NT2/D1 (cell line): ENCODE measurements around the gene CTDP1.

Experiments used
- DNase-seq: peaks from one replicate; pipeline ENCODE4 v3.0.0-alpha.2; 2011; ENCODE audit warnings: low read depth, low spot score
- H3K27me3 ChIP-seq: 2 replicates; pipeline ENCODE4 v1.6.0; 2011; ENCODE audit warnings: mild to moderate bottlenecking; ENCODE audit not compliant: insufficient read length, insufficient read depth
- H3K36me3 ChIP-seq: 2 replicates; pipeline ENCODE4 v1.6.1; 2011; ENCODE audit warnings: mild to moderate bottlenecking, low read length, mixed read lengths; ENCODE audit not compliant: insufficient read depth, insufficient read length
- H3K4me1 ChIP-seq: 2 replicates; pipeline ENCODE4 v1.5.1; 2011; ENCODE audit not compliant: insufficient read depth, insufficient read length
- H3K4me3 ChIP-seq: 2 replicates; pipeline ENCODE4 v1.5.1; 2011; ENCODE audit warnings: low read depth; ENCODE audit not compliant: insufficient read length
- H3K9ac ChIP-seq: 2 replicates; pipeline ENCODE4 v1.6.0; 2011; ENCODE audit warnings: low read depth; ENCODE audit not compliant: insufficient read length
- H3K9me3 ChIP-seq: 2 replicates; pipeline ENCODE4 v1.5.1; 2011; ENCODE audit warnings: mild to moderate bottlenecking, low read length; ENCODE audit not compliant: insufficient read depth
- SUZ12 ChIP-seq: IDR thresholded peaks from 2 replicates; pipeline ENCODE4 v1.6.1; 2011; ENCODE audit not compliant: insufficient read length, insufficient read depth; ENCODE audit errors: extremely low read depth
- YY1 ChIP-seq: IDR thresholded peaks from 2 replicates; pipeline ENCODE4 v1.6.1; 2011; ENCODE audit not compliant: insufficient read length, insufficient read depth
- ZNF274 ChIP-seq: IDR thresholded peaks from 2 replicates; pipeline ENCODE4 v1.6.1; 2011; ENCODE audit warnings: mild to moderate bottlenecking, low read depth, low read length

The CTDP1 gene

GRCh38 chr18:79754831-79755351 lies 75.3 kb downstream of the CTDP1 start:
- TF ChIP-seq ZNF274 (no peak), YY1 (no peak), SUZ12 (no peak)
- Histone ChIP-seq H3K27me3 (no peaks in the 10 kb centered on the region), H3K9ac (no peak overlapping the region), H3K9me3 (no peaks in the 10 kb centered on the region; the same call in 1 of the 2 replicates), H3K36me3 (peaks cover 43% of the 10 kb centered on the region), H3K4me3 (no peak overlapping the region), H3K4me1 (no peaks in the 10 kb centered on the region)
- no peak for DNase-seq

DNA sequence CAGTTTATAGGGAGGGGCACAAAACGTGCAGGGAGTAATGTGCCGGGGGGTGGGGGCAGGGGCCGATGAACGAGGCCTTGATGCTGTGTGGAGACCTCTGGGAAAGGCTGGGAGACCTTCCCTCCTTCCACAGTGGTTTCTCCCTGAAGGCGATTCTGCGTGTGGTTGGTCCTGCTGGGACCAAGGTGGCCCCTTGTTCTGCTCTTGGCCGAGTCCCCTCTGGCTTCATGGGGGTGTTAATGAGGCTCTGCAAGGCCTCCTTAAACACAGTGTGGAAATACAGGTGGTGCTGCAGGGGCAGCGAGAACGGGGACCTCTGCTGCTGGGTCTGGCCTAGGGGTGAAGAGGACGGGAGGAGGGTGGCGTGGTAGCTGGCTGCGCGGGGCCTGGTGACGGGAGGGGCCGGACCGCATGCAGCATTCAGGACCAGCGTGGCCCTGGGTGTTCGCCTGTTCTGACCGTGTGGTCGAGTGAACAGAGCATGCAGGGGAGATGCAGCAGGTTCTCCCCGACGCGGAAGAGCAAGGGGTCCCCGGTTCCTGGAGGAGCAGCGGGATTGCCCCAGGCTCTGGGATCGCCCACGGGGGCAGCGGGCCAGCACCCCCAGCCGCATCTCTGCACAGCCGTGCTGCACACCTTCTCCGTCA lies 76.0 kb downstream of the CTDP1 start:
- H3K36me3 ChIP-seq = peaks cover 39% of the 10 kb centered on the region
- no peak for DNase-seq
- H3K4me1 ChIP-seq = no peaks in the 10 kb centered on the region
- no peak for TF ChIP-seq SUZ12
- no peak for TF ChIP-seq YY1
- no peak for TF ChIP-seq ZNF274
- H3K9me3 ChIP-seq = no peaks in the 10 kb centered on the region; the same call in 1 of the 2 replicates
- H3K4me3 ChIP-seq = no peak overlapping the region
- no peaks in the 10 kb centered on the region for H3K27me3 ChIP-seq
- H3K9ac ChIP-seq = no peak overlapping the region

- Histone ChIP-seq H3K9me3 (no peaks in the 10 kb centered on the region; the same call in 1 of the 2 replicates), H3K4me1 (no peaks in the 10 kb centered on the region), H3K27me3 (no peaks in the 10 kb centered on the region), H3K9ac (no peak overlapping the region), H3K4me3 (no peak overlapping the region), H3K36me3 (peaks cover 39% of the 10 kb centered on the region)
- no peak for DNase-seq
- TF ChIP-seq SUZ12 (no peak), ZNF274 (no peak), YY1 (no peak)
Measured at GRCh38 chr18:79756143-79756500, 76.5 kb downstream of the CTDP1 start.

DNA sequence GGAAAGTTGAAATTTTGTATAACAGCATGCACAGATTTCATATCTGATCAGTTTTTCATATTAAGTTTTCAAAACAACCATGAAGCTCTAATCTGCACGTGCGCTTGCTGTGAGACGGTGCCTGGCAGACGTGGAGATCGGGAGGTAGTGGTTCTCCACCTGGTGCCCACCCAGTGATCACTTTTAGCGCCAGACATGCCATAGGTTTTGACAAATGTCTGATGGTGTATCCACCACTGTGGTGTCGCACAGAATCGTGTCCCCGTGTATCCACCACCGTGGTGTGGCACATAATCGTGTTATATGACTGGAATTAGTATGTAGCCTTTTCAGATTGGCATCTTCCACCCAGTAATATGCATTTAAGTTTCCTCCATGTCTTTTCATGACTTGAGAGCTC lies 77.2 kb downstream of the CTDP1 start:
- H3K9me3 ChIP-seq = no peaks in the 10 kb centered on the region; the same call in 1 of the 2 replicates
- peaks cover 35% of the 10 kb centered on the region for H3K36me3 ChIP-seq
- TF ChIP-seq YY1 (no peak), ZNF274 (no peak), SUZ12 (no peak)
- H3K4me1 ChIP-seq = no peaks in the 10 kb centered on the region
- no peak overlapping the region for H3K9ac ChIP-seq
- DNase-seq = no peak
- no peak overlapping the region for H3K4me3 ChIP-seq
- H3K27me3 ChIP-seq = no peaks in the 10 kb centered on the region

DNA sequence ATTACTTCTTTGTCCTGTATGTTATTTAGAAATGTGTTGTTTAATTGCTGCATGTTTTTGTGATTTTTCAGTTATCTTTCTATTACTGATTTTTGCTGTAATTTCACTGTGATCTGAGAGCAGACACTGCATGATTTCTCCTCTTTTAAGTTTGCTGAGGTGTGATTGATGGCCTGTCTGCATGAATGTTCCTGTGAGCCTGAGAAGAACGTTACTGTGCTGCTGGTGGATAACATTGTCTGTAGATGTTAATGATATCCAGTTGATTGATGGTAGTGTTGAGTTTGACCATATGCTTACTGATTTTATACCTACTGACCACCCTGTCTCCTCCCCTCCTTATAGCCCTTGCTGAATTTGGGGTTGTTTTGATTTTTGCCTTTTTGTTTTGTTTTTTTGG lies 80.7 kb downstream of the CTDP1 start:
- TF ChIP-seq SUZ12 = no peak
- TF ChIP-seq ZNF274 = no peak
- TF ChIP-seq YY1 = no peak
- Histone ChIP-seq H3K9ac (no peak overlapping the region), H3K36me3 (peaks cover 10% of the 10 kb centered on the region), H3K9me3 (no peaks in the 10 kb centered on the region), H3K4me3 (no peak overlapping the region), H3K27me3 (no peaks in the 10 kb centered on the region), H3K4me1 (no peaks in the 10 kb centered on the region)
- DNase-seq = no peak

GRCh38 chr18:79760881-79761280 lies 81.3 kb downstream of the CTDP1 start:
- no peaks in the 10 kb centered on the region for H3K27me3 ChIP-seq
- TF ChIP-seq SUZ12 (no peak), ZNF274 (no peak), YY1 (no peak)
- no peaks in the 10 kb centered on the region for H3K9me3 ChIP-seq
- peaks cover 5% of the 10 kb centered on the region for H3K36me3 ChIP-seq
- no peaks in the 10 kb centered on the region for H3K4me1 ChIP-seq
- no peak overlapping the region for H3K9ac ChIP-seq
- DNase-seq = no peak
- no peak overlapping the region for H3K4me3 ChIP-seq

DNA sequence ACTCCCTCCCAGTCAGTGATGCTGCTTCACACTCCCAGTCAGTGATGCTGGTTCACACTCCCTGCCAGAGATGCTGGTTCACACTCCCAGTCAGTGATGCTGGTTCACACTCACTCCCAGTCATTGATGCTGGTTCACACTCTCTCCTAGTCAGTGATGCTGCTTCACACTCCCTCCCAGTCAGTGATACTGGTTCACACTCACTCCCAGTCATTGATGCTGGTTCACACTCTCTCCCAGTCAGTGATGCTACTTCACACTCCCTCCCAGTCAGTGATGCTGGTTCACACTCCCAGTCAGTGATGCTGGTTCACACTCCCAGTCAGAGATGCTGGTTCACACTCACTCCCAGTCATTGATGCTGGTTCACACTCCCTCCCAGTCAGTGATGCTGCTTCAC lies 83.8 kb downstream of the CTDP1 start:
- H3K4me3 ChIP-seq = no peak overlapping the region
- no peak overlapping the region for H3K9ac ChIP-seq
- H3K9me3 ChIP-seq = peaks cover 10% of the 10 kb centered on the region; the same call in 1 of the 2 replicates
- no peak for TF ChIP-seq ZNF274
- no peak for TF ChIP-seq YY1
- H3K27me3 ChIP-seq = no peaks in the 10 kb centered on the region
- H3K36me3 ChIP-seq = no peaks in the 10 kb centered on the region
- H3K4me1 ChIP-seq = no peaks in the 10 kb centered on the region
- DNase-seq = no peak
